ENCODE measurements around the gene RBM42.

Gene RBM42

DNA sequence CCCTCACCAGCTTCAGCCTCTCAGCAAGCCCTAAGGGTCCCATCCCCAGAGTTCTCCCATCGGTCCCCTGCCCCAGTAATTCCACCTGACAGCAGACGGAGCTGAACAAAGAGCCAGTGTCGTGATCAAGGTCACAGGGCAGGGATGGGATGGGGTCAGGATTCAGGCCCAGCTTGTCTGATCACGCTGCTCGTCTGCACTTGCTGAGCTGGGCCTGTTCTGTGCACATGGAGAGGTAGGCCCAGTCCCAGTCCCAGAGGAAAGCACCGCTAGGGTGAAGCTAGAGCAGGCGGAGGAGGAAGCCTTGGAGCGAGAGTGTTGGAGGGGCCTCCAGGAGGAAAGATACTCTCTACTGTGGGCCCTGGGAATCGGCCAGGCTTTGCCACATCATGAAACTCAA lies 7.1 kb upstream of the RBM42 start:
- no peak for DNase-seq (ENCODE audit: low read depth)

DNA sequence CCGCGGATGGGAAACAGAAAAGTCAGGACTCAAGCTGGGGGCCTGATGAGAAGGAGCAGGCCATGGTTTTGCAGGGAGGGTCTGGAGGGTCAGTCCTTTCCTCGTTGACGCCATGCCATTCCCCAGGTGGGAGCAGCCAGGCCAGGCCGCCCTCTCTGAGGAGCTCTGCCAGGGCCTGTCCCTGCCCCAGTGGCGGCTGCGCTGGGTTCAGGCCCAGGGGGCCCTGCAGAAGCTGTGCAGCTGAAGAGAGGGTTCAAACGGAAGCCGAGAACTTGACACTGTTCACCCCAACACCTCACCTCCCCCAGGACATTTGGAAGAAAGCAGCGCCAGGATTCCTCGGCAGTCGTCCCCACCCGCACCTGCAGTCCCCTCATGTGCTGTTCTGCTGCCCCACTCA lies 6.1 kb upstream of the RBM42 start:
- DNase-seq (ENCODE audit: low read depth) = no peak

- no peak for DNase-seq (ENCODE audit: low read depth)
Measured at GRCh38 chr19:35623327-35624010, 5.4 kb upstream of the RBM42 start.

- DNase-seq (ENCODE audit: low read depth) = no peak
Measured at GRCh38 chr19:35628264-35628564, 622 bp upstream of the RBM42 start.

GRCh38 chr19:35629332-35629633 lies 447 bp downstream of the RBM42 start:
- no peak for DNase-seq (ENCODE audit: low read depth)

DNA sequence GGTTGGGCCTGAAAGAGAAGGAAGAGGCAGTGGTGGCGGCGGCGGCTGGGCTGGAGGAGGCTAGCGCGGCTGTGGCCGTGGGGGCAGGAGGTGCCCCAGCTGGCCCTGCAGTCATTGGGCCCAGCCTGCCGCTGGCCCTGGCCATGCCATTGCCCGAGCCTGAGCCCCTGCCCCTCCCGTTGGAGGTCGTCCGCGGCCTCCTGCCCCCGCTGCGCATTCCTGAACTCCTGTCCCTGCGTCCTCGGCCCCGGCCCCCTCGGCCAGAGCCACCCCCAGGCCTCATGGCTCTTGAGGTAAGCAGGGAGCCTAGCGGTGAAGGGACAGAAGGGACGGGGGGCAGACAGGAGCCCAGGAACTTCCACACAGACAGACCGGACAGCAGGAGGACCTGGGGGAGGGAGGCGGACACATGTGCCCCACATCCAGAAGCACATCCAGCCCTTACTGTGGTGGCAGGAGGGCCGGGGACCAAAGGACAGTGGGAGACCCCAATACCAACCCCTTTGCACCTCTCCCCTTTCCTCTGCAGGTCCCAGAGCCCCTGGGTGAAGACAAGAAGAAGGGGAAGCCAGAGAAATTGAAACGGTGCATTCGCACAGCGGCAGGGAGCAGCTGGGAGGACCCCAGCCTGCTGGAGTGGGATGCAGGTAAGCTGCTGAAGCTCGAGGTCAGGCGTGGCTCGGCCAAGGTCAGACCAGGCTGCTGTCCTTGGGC lies 5.0 kb downstream of the RBM42 start:
- no peak for DNase-seq (ENCODE audit: low read depth)

GRCh38 chr19:35636651-35637050 lies 7.8 kb downstream of the RBM42 start:
- DNase-seq (ENCODE audit: low read depth) = no peak

- DNase-seq (ENCODE audit: low read depth) = no peak
Measured at GRCh38 chr19:35637165-35637564, 8.3 kb downstream of the RBM42 start.

DNA sequence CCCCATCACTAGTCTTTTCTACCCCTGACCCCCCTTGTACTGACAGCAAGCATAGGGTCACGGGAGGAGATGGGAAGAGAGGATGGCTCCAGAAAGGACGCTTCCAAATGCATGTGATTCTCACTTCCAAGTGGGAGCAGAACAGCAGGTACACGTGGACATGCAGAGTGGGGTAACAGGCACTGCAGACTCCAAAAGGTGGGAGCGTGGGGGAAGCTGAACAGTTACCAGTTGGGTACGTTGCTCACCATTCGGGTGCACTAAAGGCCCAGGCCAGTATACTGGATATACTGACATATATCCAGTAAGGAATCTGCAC lies 10.4 kb downstream of the RBM42 start:
- no peak for DNase-seq (ENCODE audit: low read depth)

DNA sequence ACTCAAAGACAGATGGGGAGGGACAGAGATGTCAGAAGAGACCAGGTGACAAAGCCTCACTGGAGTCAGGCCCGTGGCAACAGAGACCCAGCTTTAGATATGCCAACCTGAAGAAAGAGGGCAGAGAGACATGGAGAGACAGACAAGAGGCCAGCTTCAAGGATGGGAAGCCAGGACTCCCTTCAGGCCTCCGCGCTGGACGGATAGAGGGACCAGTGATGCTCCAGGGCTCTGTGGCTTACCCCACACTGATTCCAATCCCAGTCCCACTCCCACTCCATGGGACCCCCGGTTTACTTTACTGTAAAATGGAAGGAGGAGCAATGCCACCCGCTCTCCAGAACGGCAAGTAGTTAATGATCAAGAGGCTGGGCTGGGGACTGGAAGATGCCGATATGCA lies 11.0 kb downstream of the RBM42 start:
- DNase-seq (ENCODE audit: low read depth) = no peak

DNA sequence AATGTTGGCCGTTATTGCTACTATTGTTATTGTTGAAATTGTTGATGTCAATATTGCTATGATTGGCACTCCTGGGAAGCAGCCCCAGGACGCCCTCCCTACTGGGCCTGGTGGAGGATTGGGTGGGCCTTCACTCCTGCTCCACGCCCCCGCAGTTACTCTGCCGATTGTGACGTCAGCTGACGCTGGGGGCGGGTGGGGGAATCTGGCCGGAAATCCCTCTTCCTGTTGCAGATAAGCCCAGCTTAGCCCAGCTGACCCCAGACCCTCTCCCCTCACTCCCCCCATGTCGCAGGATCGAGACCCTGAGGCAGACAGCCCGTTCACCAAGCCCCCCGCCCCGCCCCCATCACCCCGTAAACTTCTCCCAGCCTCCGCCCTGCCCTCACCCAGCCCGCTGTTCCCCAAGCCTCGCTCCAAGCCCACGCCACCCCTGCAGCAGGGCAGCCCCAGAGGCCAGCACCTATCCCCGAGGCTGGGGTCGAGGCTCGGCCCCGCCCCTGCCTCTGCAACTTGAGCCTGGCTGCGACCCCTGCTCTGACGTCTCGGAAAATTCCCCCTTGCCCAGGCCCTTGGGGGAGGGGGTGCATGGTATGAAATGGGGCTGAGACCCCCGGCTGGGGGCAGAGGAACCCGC lies 12.8 kb downstream of the RBM42 start, which contains the start of gene ETV2:
ETV2 (plus strand) TSS at position 231 of the 637 bp plus-strand sequence. CDS start 716 bp downstream, outside the sequence.
- peak; percentile 38 for DNase-seq (ENCODE audit: low read depth)

DNA sequence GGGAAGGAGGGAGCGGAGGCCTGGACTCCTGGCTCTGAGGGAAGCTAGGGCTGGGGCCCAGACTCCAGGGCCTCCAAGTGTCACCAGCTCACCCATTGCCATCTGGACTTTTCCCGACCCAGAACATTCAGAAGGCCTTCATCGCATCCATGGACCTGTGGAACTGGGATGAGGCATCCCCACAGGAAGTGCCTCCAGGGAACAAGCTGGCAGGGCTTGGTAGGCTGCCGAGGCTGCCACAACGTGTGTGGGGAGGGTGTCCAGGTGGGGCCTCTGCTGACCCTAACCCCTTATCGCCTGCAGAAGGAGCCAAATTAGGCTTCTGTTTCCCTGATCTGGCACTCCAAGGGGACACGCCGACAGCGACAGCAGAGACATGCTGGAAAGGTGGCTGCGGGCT lies 13.5 kb downstream of the RBM42 start:
- no peak for DNase-seq (ENCODE audit: low read depth)

GRCh38 chr19:35642798-35643254 lies 14.0 kb downstream of the RBM42 start:
- DNase-seq (ENCODE audit: low read depth) = no peak

DNA sequence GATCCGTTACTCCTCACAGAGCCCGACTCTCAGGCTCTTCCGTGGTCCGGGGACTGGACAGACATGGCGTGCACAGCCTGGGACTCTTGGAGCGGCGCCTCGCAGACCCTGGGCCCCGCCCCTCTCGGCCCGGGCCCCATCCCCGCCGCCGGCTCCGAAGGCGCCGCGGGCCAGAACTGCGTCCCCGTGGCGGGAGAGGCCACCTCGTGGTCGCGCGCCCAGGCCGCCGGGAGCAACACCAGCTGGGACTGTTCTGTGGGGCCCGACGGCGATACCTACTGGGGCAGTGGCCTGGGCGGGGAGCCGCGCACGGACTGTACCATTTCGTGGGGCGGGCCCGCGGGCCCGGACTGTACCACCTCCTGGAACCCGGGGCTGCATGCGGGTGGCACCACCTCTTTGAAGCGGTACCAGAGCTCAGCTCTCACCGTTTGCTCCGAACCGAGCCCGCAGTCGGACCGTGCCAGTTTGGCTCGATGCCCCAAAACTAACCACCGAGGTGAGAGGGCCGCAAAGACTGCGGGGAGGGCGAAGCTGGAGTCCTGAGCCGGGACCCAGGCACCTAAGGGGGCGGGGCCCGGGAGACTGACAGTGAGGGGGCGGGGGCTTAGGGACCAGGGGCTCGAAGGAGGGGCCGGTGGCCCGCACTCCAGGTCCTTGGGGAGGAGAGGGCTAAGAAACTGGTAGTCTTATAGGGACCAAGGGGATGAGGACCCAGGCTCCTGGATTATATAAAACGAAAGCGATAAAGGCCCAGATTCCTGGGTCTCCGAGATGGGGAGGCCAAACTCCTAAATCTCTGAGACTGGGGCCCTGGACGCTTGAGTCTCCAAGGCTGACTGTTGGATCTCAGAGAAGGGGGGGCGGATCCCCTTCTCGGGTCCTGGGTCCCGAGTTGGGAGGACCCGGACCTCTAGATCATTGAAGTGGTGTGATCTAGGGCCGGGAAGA lies 14.7 kb downstream of the RBM42 start:
- peak; percentile 62 for DNase-seq (ENCODE audit: low read depth)

- peak; percentile 88 for DNase-seq (ENCODE audit: low read depth)
Measured at GRCh38 chr19:35644206-35644986, 15.6 kb downstream of the RBM42 start.

DNA sequence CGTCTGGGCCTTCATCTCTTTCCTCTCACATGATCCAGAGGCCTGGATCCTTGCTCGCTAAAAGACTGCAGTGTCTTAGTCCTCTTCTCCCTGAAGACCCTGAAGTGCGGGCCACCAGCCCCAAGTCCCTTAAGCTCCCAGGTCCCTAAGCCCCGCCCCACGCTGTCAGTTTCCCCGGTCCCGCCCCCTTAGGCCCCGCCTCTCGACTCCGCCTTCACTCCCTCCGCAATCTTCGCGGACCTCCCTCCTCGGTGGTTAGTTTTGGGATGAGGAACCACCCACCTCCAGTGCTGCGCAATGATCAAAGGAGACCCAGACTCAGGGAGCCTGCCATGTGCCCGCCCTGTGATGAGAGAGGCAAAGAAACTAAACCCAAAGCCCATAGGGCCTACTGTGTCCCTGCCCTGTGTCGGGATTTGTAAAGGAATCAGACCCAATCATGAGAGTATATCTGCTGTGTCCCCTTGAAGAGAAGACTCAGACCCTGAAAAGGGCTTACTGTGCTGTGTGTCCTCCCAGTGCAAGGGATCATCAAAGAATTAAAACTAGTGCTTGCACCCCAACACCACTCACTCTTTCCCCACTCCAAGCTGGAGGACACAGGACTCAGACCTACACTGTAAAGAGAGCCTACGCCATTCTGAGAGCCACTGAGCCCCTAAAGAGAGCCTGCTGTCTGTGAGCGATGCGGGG lies 16.3 kb downstream of the RBM42 start:
- peak; percentile 51 for DNase-seq (ENCODE audit: low read depth)

- DNase-seq (ENCODE audit: low read depth) = no peak
Measured at GRCh38 chr19:35645680-35646511, 17.1 kb downstream of the RBM42 start.

GRCh38 chr19:35648017-35648961 lies 19.5 kb downstream of the RBM42 start, which contains the start of gene COX6B1:
TSS of gene COX6B1 (plus strand) at chr19:35648323. CDS start at chr19:35651244, 2,921 bp downstream.
- DNase-seq (ENCODE audit: low read depth) = peak; percentile 78

- DNase-seq (ENCODE audit: low read depth) = no peak
Measured at GRCh38 chr19:35650581-35650980, 21.7 kb downstream of the RBM42 start.

All from stimulated activated CD8-positive, alpha-beta memory T cell treated with anti-CD3 and anti-CD28 coated beads, Interleukin-15, amount 100 ng/mL, for 1 hour (primary cell).